Loucy (cell line): ENCODE measurements around the gene TRIM40.

ENCODE experiments used
- CTCF ChIP-seq: fragments of 200-600 bp; sonication (generic); conservative IDR thresholded peaks from 2 replicates; pipeline ENCODE4 v1.5.1; 2014; ENCODE audit warnings: mild to moderate bottlenecking, antibody characterized with exemption, low read length
- EZH2phosphoT487 ChIP-seq: fragments of 200-600 bp; IDR thresholded peaks from 2 replicates; pipeline ENCODE4 v1.6.1; 2018; ENCODE audit warnings: antibody characterized with exemption, mild to moderate bottlenecking, moderate library complexity, borderline replicate concordance

- TF ChIP-seq CTCF (no peak), EZH2phosphoT487 (no peak)
Observed at GRCh38 chr6:30100154-30100553, 35.8 kb upstream of the TRIM40 start.
